Heart left ventricle (tissue), 16 donors: ENCODE data around the gene AP5M1. TPM values are rescaled to one million over a fixed set of nuclear protein-coding genes. Genes with fewer than 3 reads are reported as not detected.

ENCODE experiments used
- ATAC-seq, 4 donors: fragments of 200-7000 bp; cut with Tn5 transposase; one replicate each; pipeline ENCODE4 v1.9.1; 2020 to 2022; ENCODE audit warnings: moderate library complexity in 4 of 4, mild to moderate bottlenecking in 3 of 4, moderate number of reproducible peaks in 1 of 4
- DNase-seq, 5 donors: peaks; one replicate each; pipeline ENCODE4 v3.0.0-alpha.2; 2020
- H3K27ac ChIP-seq, 12 donors: fragments of 200-600 bp; sonication (generic) in 4 of 12; one replicate each; pipeline versions ENCODE4 v1.5.0 to v1.8.0; 2016 to 2022; ENCODE audit warnings: mild to moderate bottlenecking in 2 of 12
- H3K27me3 ChIP-seq, 9 donors: fragments of 200-600 bp; sonication (generic) in 2 of 9; one replicate each; pipeline versions ENCODE4 v1.5.1 to v1.8.0; 2016 to 2022; ENCODE audit warnings: mild to moderate bottlenecking in 3 of 9
- H3K36me3 ChIP-seq, 9 donors: fragments of 200-600 bp; sonication (generic) in 2 of 9; one replicate each; pipeline versions ENCODE4 v1.5.0 to v1.8.0; 2018 to 2022; ENCODE audit warnings: mild to moderate bottlenecking in 2 of 9
- H3K4me1 ChIP-seq, 12 donors: fragments of 200-600 bp; sonication (generic) in 4 of 12; one replicate each; pipeline versions ENCODE4 v1.5.0 to v1.8.0; 2016 to 2022; ENCODE audit warnings: mild to moderate bottlenecking in 3 of 12
- H3K4me3 ChIP-seq, 12 donors: fragments of 200-600 bp; sonication (generic) in 4 of 12; one replicate each; pipeline versions ENCODE4 v1.5.0 to v1.8.0; 2017 to 2022; ENCODE audit warnings: mild to moderate bottlenecking in 9 of 12, moderate library complexity in 4 of 12
- H3K9me3 ChIP-seq, 12 donors: fragments of 200-600 bp; sonication (generic) in 4 of 12; one replicate each; pipeline versions ENCODE4 v1.5.0 to v1.8.0; 2016 to 2022; ENCODE audit warnings: mild to moderate bottlenecking in 1 of 12
- CTCF ChIP-seq, 12 donors: fragments of 200-600 bp; sonication (generic) in 4 of 12; IDR thresholded peaks; one replicate each; pipeline versions ENCODE4 v1.5.0 to v1.8.0; 2018 to 2022; ENCODE audit warnings: antibody characterized with exemption in 12 of 12, mild to moderate bottlenecking in 5 of 12
- POLR2A ChIP-seq, 2 donors: fragments of 450-650 bp; IDR thresholded peaks; one replicate each; pipeline ENCODE4 v1.6.1; 2017; ENCODE audit warnings: antibody characterized with exemption in 2 of 2, mild to moderate bottlenecking in 2 of 2, moderate library complexity in 2 of 2
- WGBS, 4 donors: extraction: QIAGEN DNeasy Blood & Tissue Kit in 2 of 4; methylation state at CpG; one replicate each; pipeline versions ENCODE4 v1.1.5 to v1.1.7; 2013 to 2018; 5-methylcytosine and 5-hydroxymethylcytosine counted together
- intact Hi-C, 10 donors: fragments of 100-400 bp; cut with DNase I; formaldehyde crosslinking; loops; one replicate each; pipeline versions ENCODE4 v1.11.1 to v1.14.2; 2022
- polyA plus RNA-seq, 2 donors: library from polyadenylated mRNA; stranded (reverse); fragments of 200-250 nt; gene quantifications; one replicate each; pipeline ENCODE4 v1.2.3, GENCODE V29; 2013
- total RNA-seq, 9 donors: library from RNA; depleted of rRNA in 2 of 9; stranded (reverse); fragments of >200 nt in 2 of 9; fragmentation: NEBNext Ultra II Directional in 3 of 9; extraction: Animal tissue kit (Norgen Biotek cat#: 25700) in 3 of 9; gene quantifications; one replicate each; pipeline versions ENCODE4 v1.1.0 to v1.2.4, GENCODE V29; 2016 to 2023
- donor health status: ischemic (EF 13 %, LVEDD 7.1; RV severe dilation, severe dysfunction).
- donor health status: healthy with polysubstance abuse.
- donor health status: DM: no; HTN: yes; CAD: no.
- donor health status: DM: no; HTN: no; CAD: no.
- donor health status: ischemic (EF 25% LVEDD 6.9; RV normal size, moderate dysfunction).
- donor health status: ischemic (EF 25% LVEDD 5.7; RV mildly dilated, moderate dysfunction).
- donor health status: healthy.
- donor health status: DM: yes; HTN: yes; CAD: no.
- donor health status: ischemic (EF 35%, LVEDD 5.7; RV mildly dilated, moderate dysfunction).
- donor health status: nonischemic (EF 11% LVEDD 7.7; RV severe dilation, severe dysfunction).
- donor health status: DM: yes; HTN: yes; CAD: no.
- donor health status: PGD.
- donor health status: ischemic (EF 29% LVEDD 5.4; RV normal size, mild dysfunction).
- donor health status: nonischemic (EF 23%, LVEDD 6.1; RV moderate dilation, normal function).

The AP5M1 gene
- total and polyA plus RNA-seq, 11 donors = 5.8 to 58.1 (median 39.7) TPM

GRCh38 chr14:57297852-57298251 lies 29.1 kb downstream of the AP5M1 start:
- peak overlapping the region in 1 of 12 donors; percentile 19 for H3K27ac ChIP-seq
- intact Hi-C loops = no loop called here
- H3K4me1 ChIP-seq = peaks cover 0 to 4% (median 0%) of the 10 kb centered on the region in 12 donors
- peak in 1 of 5 donors; percentile 47 for DNase-seq
- peaks cover 0 to 9% (median 0%) of the 10 kb centered on the region in 9 donors for H3K36me3 ChIP-seq
- peak; percentile 82 to 88 (median 86) for ATAC-seq
- no peak overlapping the region for H3K4me3 ChIP-seq
- H3K9me3 ChIP-seq = no peaks in the 10 kb centered on the region
- TF ChIP-seq CTCF (IDR thresholded peaks at IDR 0.05) (no peak), POLR2A (IDR thresholded peaks at IDR 0.05) (no peak)
- H3K27me3 ChIP-seq = no peaks in the 10 kb centered on the region
- 42 to 85% (median 68%) methylated on average over 4 of the region's 4 CpGs for WGBS, 4 donors

GRCh38 chr14:57299511-57299910 lies 30.7 kb downstream of the AP5M1 start:
- Histone ChIP-seq H3K9me3 (no peaks in the 10 kb centered on the region), H3K36me3 (peaks cover 0 to 5% (median 0%) of the 10 kb centered on the region in 9 donors), H3K27me3 (peaks cover 0 to 3% (median 0%) of the 10 kb centered on the region in 9 donors), H3K4me3 (no peak overlapping the region), H3K27ac (no peak overlapping the region), H3K4me1 (peaks cover 0 to 4% (median 0%) of the 10 kb centered on the region in 12 donors)
- no peak for TF ChIP-seq POLR2A (IDR thresholded peaks at IDR 0.05)
- TF ChIP-seq CTCF (IDR thresholded peaks at IDR 0.05) = no peak
- intact Hi-C loops = no loop called here
- ATAC-seq (no peak), DNase-seq (no peak)
- WGBS, 4 donors = 72 to 81% (median 76%) methylated on average over 3 of the region's 3 CpGs

- DNase-seq (no peak), ATAC-seq (no peak)
- Histone ChIP-seq H3K36me3 (no peaks in the 10 kb centered on the region), H3K27me3 (peaks cover 0 to 9% (median 0%) of the 10 kb centered on the region in 9 donors), H3K4me3 (no peak overlapping the region), H3K4me1 (no peaks in the 10 kb centered on the region), H3K9me3 (no peaks in the 10 kb centered on the region), H3K27ac (no peak overlapping the region)
- no peak for TF ChIP-seq POLR2A (IDR thresholded peaks at IDR 0.05)
- TF ChIP-seq CTCF (IDR thresholded peaks at IDR 0.05) = no peak
- intact Hi-C loops = no loop called here
- WGBS, 4 donors = 82 to 87% (median 85%) methylated on average over 5 of the region's 5 CpGs
Measured at GRCh38 chr14:57302883-57303282, 34.1 kb downstream of the AP5M1 start.

- 52 to 61% (median 57%) methylated on average over 7 of the region's 7 CpGs for WGBS, 4 donors
- intact Hi-C loops = loop anchor here in 7 of 10 donors (5.0 to 10.0 kb wide), 4 partner anchors 630 to 827 kb away; no protein-coding TSS in a partner anchor
- ATAC-seq = no peak
Measured at GRCh38 chr14:57314396-57315089, 45.8 kb downstream of the AP5M1 start.

More at GRCh38 chr14:57314396-57315089, 45.8 kb downstream of the AP5M1 start:
- Histone ChIP-seq H3K4me1 (no peaks in the 10 kb centered on the region), H3K27ac (no peak overlapping the region), H3K36me3 (no peaks in the 10 kb centered on the region), H3K4me3 (no peak overlapping the region), H3K27me3 (peaks cover 0 to 7% (median 0%) of the 10 kb centered on the region in 9 donors), H3K9me3 (no peaks in the 10 kb centered on the region)
- no peak for DNase-seq
- TF ChIP-seq CTCF (IDR thresholded peaks at IDR 0.05) = no peak
- TF ChIP-seq POLR2A (IDR thresholded peaks at IDR 0.05) = no peak
